CD14-positive monocyte (primary cell): Measurements from ENCODE around the gene WBP2NL. TPM values are rescaled to one million over a fixed set of nuclear protein-coding genes. Genes with fewer than 3 reads are reported as not detected.

Source experiments
- DNase-seq, 3 donors: peaks; one replicate each; pipeline ENCODE4 v3.0.0-alpha.2; 2011 to 2022
- H2AFZ ChIP-seq: 2 replicates; pipeline ENCODE4 v1.6.0; 2012; ENCODE audit warnings: mild to moderate bottlenecking, low read depth, low read length, inconsistent platforms; ENCODE audit not compliant: insufficient read depth, poor library complexity, severe bottlenecking
- H3K27ac ChIP-seq, 2 donors: 1 replicate in 1 of 2; 2 replicates in 1 of 2; pipeline ENCODE4 v1.5.1; 2012 to 2013; ENCODE audit warnings: low read length in 2 of 2, control low read depth in 1 of 2, inconsistent platforms in 1 of 2, low read depth in 1 of 2, mild to moderate bottlenecking in 1 of 2
- H3K27me3 ChIP-seq, 2 donors: one replicate each; pipeline versions ENCODE4 v1.6.0 to v1.6.1; 2011 to 2013; ENCODE audit warnings: low read length in 2 of 2; ENCODE audit not compliant: control insufficient read depth in 2 of 2, insufficient read depth in 2 of 2
- H3K36me3 ChIP-seq, 2 donors: replicated peaks in 1 of 2; 1 replicate in 1 of 2; 2 replicates in 1 of 2; pipeline versions ENCODE4 v1.5.1 to v1.6.1; 2012 to 2013; ENCODE audit warnings: low read length in 2 of 2, control low read depth in 1 of 2, inconsistent platforms in 1 of 2, mild to moderate bottlenecking in 1 of 2; ENCODE audit not compliant: insufficient read depth in 2 of 2, control insufficient read depth in 1 of 2
- H3K4me1 ChIP-seq, 2 donors: 1 replicate in 1 of 2; 2 replicates in 1 of 2; pipeline versions ENCODE4 v1.5.1 to v1.6.1; 2012 to 2013; ENCODE audit warnings: low read length in 2 of 2, control low read depth in 1 of 2, inconsistent platforms in 1 of 2, mild to moderate bottlenecking in 1 of 2, moderate library complexity in 1 of 2; ENCODE audit not compliant: insufficient read depth in 2 of 2, control insufficient read depth in 1 of 2
- H3K4me2 ChIP-seq: replicated peaks from 2 replicates; pipeline ENCODE3; 2012; ENCODE audit warnings: low read length, moderate library complexity, mild to moderate bottlenecking; ENCODE audit not compliant: poor library complexity, severe bottlenecking; ENCODE audit errors: extremely low read depth
- H3K4me3 ChIP-seq, 3 experiments: fragments of 200-600 bp in 1 of 3; sonication (generic) in 1 of 3; replicated peaks in 1 of 3; 1 replicate in 2 of 3; 2 replicates in 1 of 3; pipeline ENCODE4 v1.5.1; 2011 to 2013; ENCODE audit warnings: low read length in 3 of 3, mild to moderate bottlenecking in 3 of 3, control low read depth in 2 of 3, low read depth in 2 of 3, inconsistent platforms in 1 of 3, moderate library complexity in 1 of 3
- H3K79me2 ChIP-seq: 2 replicates; pipeline ENCODE4 v1.6.0; 2012; ENCODE audit warnings: mild to moderate bottlenecking, control low read depth, inconsistent platforms, low read length, moderate library complexity; ENCODE audit not compliant: insufficient read depth
- H3K9ac ChIP-seq: 2 replicates; pipeline ENCODE4 v1.6.0; 2017; ENCODE audit warnings: low read length, mild to moderate bottlenecking; ENCODE audit not compliant: insufficient read depth, poor library complexity, severe bottlenecking
- H3K9me3 ChIP-seq, 2 donors: replicated peaks in 1 of 2; 1 replicate in 1 of 2; 2 replicates in 1 of 2; pipeline versions ENCODE4 v1.5.1 to v1.6.1; 2012 to 2013; ENCODE audit warnings: low read length in 2 of 2, control low read depth in 1 of 2; ENCODE audit not compliant: control insufficient read depth in 1 of 2, insufficient read depth in 1 of 2
- H4K20me1 ChIP-seq: 2 replicates; pipeline ENCODE4 v1.6.0; 2012; ENCODE audit warnings: mild to moderate bottlenecking, low read length, control low read depth, moderate library complexity; ENCODE audit not compliant: insufficient read depth
- H3K27ac Mint-ChIP-seq, 7 donors: one replicate each; pipeline ENCODE4 v1.8.0; 2020; ENCODE audit warnings: mild to moderate bottlenecking in 7 of 7, mixed read lengths in 7 of 7, moderate library complexity in 6 of 7, inconsistent platforms in 2 of 7
- H3K27me3 Mint-ChIP-seq, 3 donors: one replicate each; pipeline ENCODE4 v1.8.0; 2021 to 2022; ENCODE audit warnings: low read depth in 3 of 3, mild to moderate bottlenecking in 3 of 3, mixed read lengths in 3 of 3, moderate library complexity in 3 of 3, inconsistent platforms in 1 of 3
- H3K36me3 Mint-ChIP-seq, 2 donors: one replicate each; pipeline ENCODE4 v1.8.0; 2020; ENCODE audit warnings: mixed read lengths in 2 of 2, inconsistent platforms in 1 of 2, mild to moderate bottlenecking in 1 of 2
- H3K4me1 Mint-ChIP-seq: one replicate; pipeline ENCODE4 v1.8.0; 2020; ENCODE audit warnings: mild to moderate bottlenecking, mixed read lengths
- H3K4me3 Mint-ChIP-seq, 2 donors: one replicate each; pipeline ENCODE4 v1.8.0; 2020; ENCODE audit warnings: mild to moderate bottlenecking in 2 of 2, mixed read lengths in 2 of 2, moderate library complexity in 1 of 2
- H3K9me3 Mint-ChIP-seq, 7 donors: one replicate each; pipeline ENCODE4 v1.8.0; 2020 to 2022; ENCODE audit warnings: mixed read lengths in 7 of 7, mild to moderate bottlenecking in 6 of 7, moderate library complexity in 6 of 7, inconsistent platforms in 2 of 7
- CTCF ChIP-seq: fragments of 200-600 bp; IDR thresholded peaks from one replicate; pipeline ENCODE4 v1.8.0; 2022; ENCODE audit warnings: antibody characterized with exemption, mild to moderate bottlenecking
- WGBS: methylation state at CpG from one replicate; pipeline ENCODE4 v1.1.5; 2013; ENCODE audit warnings: missing lambda C conversion rate; ENCODE audit not compliant: insufficient coverage; 5-methylcytosine and 5-hydroxymethylcytosine counted together
- intact Hi-C, 2 donors: fragments of 100-400 bp; cut with micrococcal nuclease; formaldehyde crosslinking; loops; one replicate each; pipeline versions ENCODE4 v1.15.0 to v1.15.1; 2023
- polyA plus RNA-seq, 3 donors: library from polyadenylated mRNA; depleted of rRNA in 1 of 3; unstranded in 2 of 3; stranded (reverse) in 1 of 3; fragments of 300-500 nt in 2 of 3; fragments of >200 nt in 1 of 3; fragmentation: Illumina TruSeq in 2 of 3; gene quantifications; 1 replicate in 2 of 3; 2 replicates in 1 of 3; pipeline ENCODE4 v1.2.3, GENCODE V29; 2012 to 2021

Gene WBP2NL
- polyA plus RNA-seq, 3 donors: 0.48 to 0.83 (median 0.71) TPM

DNA sequence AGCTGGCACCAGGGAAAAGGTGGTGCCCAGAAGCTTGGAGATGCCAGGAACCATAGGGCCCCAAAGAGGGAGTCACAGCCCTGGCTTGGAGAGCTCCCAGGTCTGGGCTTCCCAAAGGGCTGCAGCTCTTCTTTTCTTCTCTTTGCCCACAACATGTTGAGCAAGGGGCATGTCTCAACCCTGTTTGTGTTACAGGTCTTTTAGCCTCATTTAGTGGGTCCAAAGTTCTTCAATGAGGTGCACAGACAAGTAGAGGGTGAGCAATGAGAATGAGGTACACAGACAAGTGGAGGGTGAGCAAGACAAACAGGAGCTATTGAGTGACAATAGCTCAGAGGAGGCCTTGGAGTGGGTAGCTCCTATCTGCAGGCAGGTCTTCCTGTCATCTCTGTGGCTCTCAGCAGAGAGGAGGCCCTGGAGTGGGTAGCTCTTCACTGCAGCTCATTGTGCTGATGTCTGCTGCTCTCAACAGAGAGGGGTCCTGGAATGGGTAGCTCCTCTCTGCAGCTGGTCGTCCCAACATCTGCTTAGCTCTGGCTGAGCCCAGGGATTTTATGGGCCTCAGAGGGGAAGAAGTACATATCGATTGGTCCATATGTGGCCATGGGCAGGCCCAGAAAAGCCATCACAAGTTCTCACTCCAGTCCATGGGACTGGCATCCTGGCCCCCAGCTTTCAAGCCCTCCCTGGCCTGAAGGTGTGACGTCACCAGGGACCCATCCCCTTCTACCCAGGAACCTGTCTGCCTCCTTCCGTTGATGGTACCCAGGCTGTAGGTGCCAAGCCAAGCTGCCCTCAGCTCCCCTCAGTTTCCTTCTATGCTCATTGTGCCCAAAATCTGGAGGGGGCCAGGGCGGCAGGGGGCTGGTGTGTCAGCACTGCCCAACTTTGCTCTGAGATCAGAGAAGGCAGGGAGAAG is 34.9 kb downstream of the WBP2NL start:
- no peaks in the 10 kb centered on the region for H4K20me1 ChIP-seq
- intact Hi-C loops: no loop called here
- 95% methylated on average over 5 of the region's 5 CpGs for WGBS

DNA sequence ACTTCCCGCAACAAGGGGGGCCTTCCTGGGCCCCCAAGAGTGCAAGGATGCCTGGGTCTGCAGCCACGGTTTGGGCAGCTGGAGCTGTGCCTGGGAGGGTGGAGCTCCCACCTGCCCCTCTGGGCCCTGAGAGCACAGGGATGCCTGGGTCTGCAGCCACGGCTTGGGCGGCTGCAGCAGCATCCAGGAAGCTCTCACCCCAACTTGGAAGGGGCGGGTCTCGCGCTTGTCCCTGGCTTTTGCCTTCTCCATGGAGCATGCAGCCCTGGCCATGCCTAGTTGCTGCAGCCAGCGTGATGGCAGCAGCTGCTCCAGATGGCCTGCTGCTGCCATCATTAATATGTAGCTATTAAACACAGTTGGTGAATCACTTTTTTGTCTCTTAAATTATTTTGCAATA is 36.7 kb downstream of the WBP2NL start:
- H3K36me3 Mint-ChIP-seq: peaks cover 0 to 13% of the 10 kb centered on the region in 2 donors
- peaks cover 12 to 42% (median 24%) of the 10 kb centered on the region in 7 donors for H3K9me3 Mint-ChIP-seq
- H3K36me3 ChIP-seq: no peaks in the 10 kb centered on the region
- no peak overlapping the region for H3K4me2 ChIP-seq
- no peak overlapping the region for H2AFZ ChIP-seq
- no peak overlapping the region for H3K4me3 Mint-ChIP-seq
- intact Hi-C loops: no loop called here
- H3K27me3 Mint-ChIP-seq: peaks cover 0 to 5% (median under 1%) of the 10 kb centered on the region in 3 donors
- 88% methylated on average over 7 of the region's 8 CpGs for WGBS
- H3K4me1 ChIP-seq: peaks cover 0 to 9% of the 10 kb centered on the region in 2 donors
- no peaks in the 10 kb centered on the region for H4K20me1 ChIP-seq
- DNase-seq: no peak
- H3K79me2 ChIP-seq: no peaks in the 10 kb centered on the region
- no peaks in the 10 kb centered on the region for H3K27me3 ChIP-seq
- TF ChIP-seq CTCF: no peak
- peaks cover 20% of the 10 kb centered on the region in 2 donors for H3K9me3 ChIP-seq
- H3K27ac Mint-ChIP-seq: no peak overlapping the region
- no peak overlapping the region for H3K27ac ChIP-seq
- no peak overlapping the region for H3K4me3 ChIP-seq
- H3K9ac ChIP-seq: no peak overlapping the region
- peaks cover 10% of the 10 kb centered on the region for H3K4me1 Mint-ChIP-seq

More for the DNA sequence above, 34.9 kb downstream of the WBP2NL start:
- no peak overlapping the region for H3K27ac Mint-ChIP-seq
- H3K4me2 ChIP-seq: no peak overlapping the region
- peaks cover 0 to 13% of the 10 kb centered on the region in 2 donors for H3K36me3 Mint-ChIP-seq
- no peaks in the 10 kb centered on the region for H3K79me2 ChIP-seq
- no peak overlapping the region for H3K9ac ChIP-seq
- no peak overlapping the region for H3K4me3 ChIP-seq
- no peaks in the 10 kb centered on the region for H3K36me3 ChIP-seq
- H3K9me3 Mint-ChIP-seq: peaks cover 12 to 35% (median 24%) of the 10 kb centered on the region in 7 donors
- no peak overlapping the region for H2AFZ ChIP-seq
- H3K27me3 Mint-ChIP-seq: peaks cover 0 to 5% (median 0%) of the 10 kb centered on the region in 3 donors
- no peak for TF ChIP-seq CTCF
- peaks cover 0 to 9% of the 10 kb centered on the region in 2 donors for H3K4me1 ChIP-seq
- no peak overlapping the region for H3K4me3 Mint-ChIP-seq
- no peak for DNase-seq
- peaks cover 20% of the 10 kb centered on the region in 2 donors for H3K9me3 ChIP-seq
- H3K4me1 Mint-ChIP-seq: peaks cover 4% of the 10 kb centered on the region
- H3K27me3 ChIP-seq: no peaks in the 10 kb centered on the region
- no peak overlapping the region for H3K27ac ChIP-seq
